ENCODE measurements around the gene PHETA1. TPM values are rescaled to one million over a fixed set of nuclear protein-coding genes. Genes with fewer than 3 reads are reported as not detected.

PHETA1 gene
- total RNA-seq, 2 experiments from 2014 or later: 2.9 to 3.8 TPM

GRCh38 chr12:111327474-111327873 lies 41.4 kb downstream of the PHETA1 start:
- H3K9me3 Mint-ChIP-seq: no peaks in the 10 kb centered on the region
- no peaks in the 10 kb centered on the region for H3K36me3 Mint-ChIP-seq
- H3K27ac Mint-ChIP-seq: no peak overlapping the region
- POLR2A ChIA-PET: no interaction called here
- H3K4me1 Mint-ChIP-seq: no peaks in the 10 kb centered on the region
- no peak for DNase-seq
- ATAC-seq (ENCODE audit: low read depth): no peak
- H3K4me3 Mint-ChIP-seq: no peak overlapping the region
- peaks cover 4% of the 10 kb centered on the region for H3K27me3 Mint-ChIP-seq

- Mint-ChIP-seq H3K9me3 (no peaks in the 10 kb centered on the region), H3K4me1 (no peaks in the 10 kb centered on the region), H3K4me3 (no peak overlapping the region), H3K27ac (no peak overlapping the region), H3K36me3 (no peaks in the 10 kb centered on the region), H3K27me3 (no peaks in the 10 kb centered on the region)
- DNase-seq: no peak
- POLR2A ChIA-PET: no interaction called here
- ATAC-seq (ENCODE audit: low read depth): no peak
Measured at GRCh38 chr12:111322336-111323250, 46.3 kb downstream of the PHETA1 start.

- no peak overlapping the region for H3K27ac Mint-ChIP-seq
- POLR2A ChIA-PET: no interaction called here
- no peaks in the 10 kb centered on the region for H3K9me3 Mint-ChIP-seq
- DNase-seq (no peak), ATAC-seq (ENCODE audit: low read depth) (no peak)
- no peaks in the 10 kb centered on the region for H3K36me3 Mint-ChIP-seq
- no peaks in the 10 kb centered on the region for H3K4me1 Mint-ChIP-seq
- no peak overlapping the region for H3K4me3 Mint-ChIP-seq
- peaks cover 3% of the 10 kb centered on the region for H3K27me3 Mint-ChIP-seq
Measured at GRCh38 chr12:111321317-111321716, 47.6 kb downstream of the PHETA1 start.

- Mint-ChIP-seq H3K27ac (no peak overlapping the region), H3K4me1 (no peaks in the 10 kb centered on the region), H3K27me3 (peaks cover 3% of the 10 kb centered on the region), H3K4me3 (no peak overlapping the region), H3K36me3 (no peaks in the 10 kb centered on the region), H3K9me3 (no peaks in the 10 kb centered on the region)
- ATAC-seq (ENCODE audit: low read depth): no peak
- no peak for DNase-seq
- POLR2A ChIA-PET: no interaction called here
Measured at GRCh38 chr12:111320258-111321050, 48.4 kb downstream of the PHETA1 start.

- ATAC-seq (ENCODE audit: low read depth): no peak
- POLR2A ChIA-PET: no interaction called here
- no peaks in the 10 kb centered on the region for H3K9me3 Mint-ChIP-seq
- no peak overlapping the region for H3K27ac Mint-ChIP-seq
- H3K27me3 Mint-ChIP-seq: peaks cover 3% of the 10 kb centered on the region
- no peak for DNase-seq
- no peak overlapping the region for H3K4me3 Mint-ChIP-seq
- H3K4me1 Mint-ChIP-seq: no peaks in the 10 kb centered on the region
- H3K36me3 Mint-ChIP-seq: no peaks in the 10 kb centered on the region
Measured at GRCh38 chr12:111319600-111320257, 49.2 kb downstream of the PHETA1 start.

- Mint-ChIP-seq H3K4me3 (no peak overlapping the region), H3K27ac (no peak overlapping the region), H3K4me1 (peaks cover 4% of the 10 kb centered on the region), H3K27me3 (peaks cover 5% of the 10 kb centered on the region), H3K9me3 (no peaks in the 10 kb centered on the region), H3K36me3 (no peaks in the 10 kb centered on the region)
- ATAC-seq (ENCODE audit: low read depth) (no peak), DNase-seq (no peak)
- POLR2A ChIA-PET: no interaction called here
Measured at GRCh38 chr12:111318450-111318849, 50.4 kb downstream of the PHETA1 start.

- Mint-ChIP-seq H3K36me3 (no peaks in the 10 kb centered on the region), H3K4me3 (no peak overlapping the region), H3K27me3 (peaks cover 5% of the 10 kb centered on the region), H3K27ac (no peak overlapping the region), H3K4me1 (peaks cover 4% of the 10 kb centered on the region), H3K9me3 (no peaks in the 10 kb centered on the region)
- ATAC-seq (ENCODE audit: low read depth) (no peak), DNase-seq (no peak)
- POLR2A ChIA-PET: no interaction called here
Measured at GRCh38 chr12:111316671-111317070, 52.2 kb downstream of the PHETA1 start.

- Mint-ChIP-seq H3K4me3 (no peak overlapping the region), H3K27ac (no peak overlapping the region), H3K36me3 (no peaks in the 10 kb centered on the region)
Measured at GRCh38 chr12:111314953-111315539, 53.8 kb downstream of the PHETA1 start.

GRCh38 chr12:111313833-111314259 lies 55.0 kb downstream of the PHETA1 start:
- H3K27ac Mint-ChIP-seq: no peak overlapping the region
- H3K4me1 Mint-ChIP-seq: peaks cover 8% of the 10 kb centered on the region
- peak; percentile 75 for DNase-seq
- no peak overlapping the region for H3K4me3 Mint-ChIP-seq
- H3K27me3 Mint-ChIP-seq: peaks cover 5% of the 10 kb centered on the region
- H3K9me3 Mint-ChIP-seq: peaks cover 3% of the 10 kb centered on the region
- POLR2A ChIA-PET: no interaction called here
- H3K36me3 Mint-ChIP-seq: no peaks in the 10 kb centered on the region
- peak; percentile 61 for ATAC-seq (ENCODE audit: low read depth)

More at GRCh38 chr12:111314953-111315539, 53.8 kb downstream of the PHETA1 start:
- no peak for DNase-seq
- no peaks in the 10 kb centered on the region for H3K9me3 Mint-ChIP-seq
- peaks cover 4% of the 10 kb centered on the region for H3K4me1 Mint-ChIP-seq
- POLR2A ChIA-PET: no interaction called here
- ATAC-seq (ENCODE audit: low read depth): no peak
- H3K27me3 Mint-ChIP-seq: peaks cover 5% of the 10 kb centered on the region

GRCh38 chr12:111312708-111313107 lies 56.2 kb downstream of the PHETA1 start:
- DNase-seq: no peak
- H3K4me3 Mint-ChIP-seq: no peak overlapping the region
- POLR2A ChIA-PET: interaction anchor here (0.6 to 0.8 kb wide), 2 partner anchors 273 to 439 kb away, joined by 4 to 6 read pairs; no protein-coding TSS in a partner anchor
- H3K9me3 Mint-ChIP-seq: peaks cover 3% of the 10 kb centered on the region
- peaks cover 8% of the 10 kb centered on the region for H3K4me1 Mint-ChIP-seq
- H3K36me3 Mint-ChIP-seq: no peaks in the 10 kb centered on the region
- peaks cover 5% of the 10 kb centered on the region for H3K27me3 Mint-ChIP-seq
- no peak for ATAC-seq (ENCODE audit: low read depth)
- H3K27ac Mint-ChIP-seq: no peak overlapping the region

GRCh38 chr12:111312016-111312415 lies 56.9 kb downstream of the PHETA1 start:
- POLR2A ChIA-PET: no interaction called here
- no peak overlapping the region for H3K27ac Mint-ChIP-seq
- no peak for ATAC-seq (ENCODE audit: low read depth)

GRCh38 chr12:111311011-111311410 lies 57.9 kb downstream of the PHETA1 start:
- no peak overlapping the region for H3K27ac Mint-ChIP-seq
- H3K36me3 Mint-ChIP-seq: no peaks in the 10 kb centered on the region
- DNase-seq (no peak), ATAC-seq (ENCODE audit: low read depth) (no peak)
- peaks cover 2% of the 10 kb centered on the region for H3K27me3 Mint-ChIP-seq
- peaks cover 8% of the 10 kb centered on the region for H3K4me1 Mint-ChIP-seq
- POLR2A ChIA-PET: no interaction called here
- no peak overlapping the region for H3K4me3 Mint-ChIP-seq
- peaks cover 3% of the 10 kb centered on the region for H3K9me3 Mint-ChIP-seq

More at GRCh38 chr12:111312016-111312415, 56.9 kb downstream of the PHETA1 start:
- H3K36me3 Mint-ChIP-seq: no peaks in the 10 kb centered on the region
- no peak overlapping the region for H3K4me3 Mint-ChIP-seq
- H3K27me3 Mint-ChIP-seq: peaks cover 2% of the 10 kb centered on the region
- H3K4me1 Mint-ChIP-seq: peaks cover 8% of the 10 kb centered on the region
- DNase-seq: no peak
- peaks cover 3% of the 10 kb centered on the region for H3K9me3 Mint-ChIP-seq
